Adrenal gland (tissue), 5 donors: ENCODE data around the gene CALCOCO2.

Source experiments
- POLR2A ChIP-seq, 2 donors: fragments of 450-650 bp; IDR thresholded peaks; one replicate each; pipeline ENCODE4 v1.6.1; 2017; ENCODE audit warnings: antibody characterized with exemption in 2 of 2, mild to moderate bottlenecking in 2 of 2, moderate library complexity in 1 of 2
- TF ChIP-seq, protein P1 (sequence below), 6 experiments: fragments of 450-650 bp in 4 of 6; fragments of 200-600 bp in 2 of 6; sonication (generic) in 1 of 6; IDR thresholded peaks; 1 replicate in 5 of 6; 2 replicates in 1 of 6; pipeline versions ENCODE4 v1.5.1 to v1.8.0; 2016 to 2021; ENCODE audit warnings: antibody characterized with exemption in 6 of 6, mild to moderate bottlenecking in 2 of 6, moderate library complexity in 1 of 6
- donor health status: DM: no; HTN: no; CAD: no.

DNA sequence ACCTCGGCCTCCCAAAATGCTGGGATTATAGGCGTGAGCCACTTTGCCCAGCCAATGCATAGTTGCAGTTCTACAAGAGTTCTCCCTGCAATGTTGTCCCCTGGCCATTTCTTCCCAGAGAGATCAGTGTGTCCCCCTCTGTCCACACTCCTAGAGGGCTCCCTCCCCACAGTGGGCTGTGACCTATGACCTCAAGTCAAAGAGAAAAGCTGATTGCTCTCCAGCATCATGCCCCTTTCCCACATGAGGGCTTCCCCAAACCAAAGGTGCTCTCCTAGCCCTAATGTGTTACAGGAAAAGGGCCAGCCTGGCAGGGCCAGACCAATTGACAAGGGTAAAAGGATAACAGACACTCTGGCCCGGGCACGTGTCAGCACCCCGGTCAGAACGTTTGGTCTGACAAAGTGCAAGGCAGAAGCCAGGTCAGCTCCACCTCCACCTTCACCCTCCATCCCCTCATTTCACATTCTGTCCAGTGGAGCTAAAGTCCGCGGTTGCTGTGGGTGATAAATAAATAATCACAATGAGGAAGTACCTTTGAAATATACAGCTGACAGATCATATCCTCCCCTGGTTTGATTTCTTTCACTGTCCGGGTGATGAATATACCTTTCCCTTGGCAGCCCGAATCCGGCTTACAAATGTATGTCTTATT lies 31.6 kb upstream of the CALCOCO2 start:
- TF ChIP-seq, protein P1, sequence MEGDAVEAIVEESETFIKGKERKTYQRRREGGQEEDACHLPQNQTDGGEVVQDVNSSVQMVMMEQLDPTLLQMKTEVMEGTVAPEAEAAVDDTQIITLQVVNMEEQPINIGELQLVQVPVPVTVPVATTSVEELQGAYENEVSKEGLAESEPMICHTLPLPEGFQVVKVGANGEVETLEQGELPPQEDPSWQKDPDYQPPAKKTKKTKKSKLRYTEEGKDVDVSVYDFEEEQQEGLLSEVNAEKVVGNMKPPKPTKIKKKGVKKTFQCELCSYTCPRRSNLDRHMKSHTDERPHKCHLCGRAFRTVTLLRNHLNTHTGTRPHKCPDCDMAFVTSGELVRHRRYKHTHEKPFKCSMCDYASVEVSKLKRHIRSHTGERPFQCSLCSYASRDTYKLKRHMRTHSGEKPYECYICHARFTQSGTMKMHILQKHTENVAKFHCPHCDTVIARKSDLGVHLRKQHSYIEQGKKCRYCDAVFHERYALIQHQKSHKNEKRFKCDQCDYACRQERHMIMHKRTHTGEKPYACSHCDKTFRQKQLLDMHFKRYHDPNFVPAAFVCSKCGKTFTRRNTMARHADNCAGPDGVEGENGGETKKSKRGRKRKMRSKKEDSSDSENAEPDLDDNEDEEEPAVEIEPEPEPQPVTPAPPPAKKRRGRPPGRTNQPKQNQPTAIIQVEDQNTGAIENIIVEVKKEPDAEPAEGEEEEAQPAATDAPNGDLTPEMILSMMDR (IDR thresholded peaks at IDR 0.05) = no peak
- TF ChIP-seq POLR2A (IDR thresholded peaks at IDR 0.05) = no peak
